Keratinocyte (primary cell): ENCODE results near the gene C7orf33. TPM values are rescaled to one million over a fixed set of nuclear protein-coding genes. Genes with fewer than 3 reads are reported as not detected.

Source experiments
- DNase-seq: peaks from one replicate; pipeline ENCODE4 v3.0.0-alpha.2; 2011; ENCODE audit warnings: low read depth, missing footprints, low spot score
- FAIRE-seq: peaks from 2 replicates; lab custom pipeline; 2011; peaks lifted over from hg19 to GRCh38; lab: Jason Lieb, UNC
- H2AFZ ChIP-seq: 2 replicates; pipeline ENCODE4 v1.6.0; 2012; ENCODE audit warnings: low read length, control low read depth, inconsistent platforms; ENCODE audit not compliant: control insufficient read depth
- H3K27ac ChIP-seq: 2 replicates; pipeline ENCODE4 v1.5.1; 2011; ENCODE audit warnings: low read length; ENCODE audit not compliant: control insufficient read depth, insufficient read depth
- H3K27me3 ChIP-seq: 3 replicates; pipeline ENCODE4 v1.6.0; 2011; ENCODE audit warnings: low read length; ENCODE audit not compliant: control insufficient read depth, insufficient read depth; ENCODE audit errors: extremely low read depth
- H3K36me3 ChIP-seq, 2 experiments: 2 replicates in 1 of 2; 3 replicates in 1 of 2; pipeline ENCODE4 v1.5.1; 2011; ENCODE audit warnings: low read length in 2 of 2, mild to moderate bottlenecking in 1 of 2; ENCODE audit not compliant: control insufficient read depth in 2 of 2, insufficient read depth in 2 of 2; ENCODE audit errors: extremely low read depth in 1 of 2
- H3K4me1 ChIP-seq: 3 replicates; pipeline ENCODE4 v1.5.1; 2011; ENCODE audit warnings: low read length; ENCODE audit not compliant: control insufficient read depth, insufficient read depth; ENCODE audit errors: extremely low read depth
- H3K4me2 ChIP-seq: 3 replicates; pipeline ENCODE4 v1.6.0; 2011; ENCODE audit warnings: low read depth, low read length; ENCODE audit not compliant: control insufficient read depth, insufficient read depth; ENCODE audit errors: extremely low read depth
- H3K4me3 ChIP-seq, 3 experiments: fragments of 200-600 bp in 1 of 3; sonication (generic) in 1 of 3; 2 replicates in 2 of 3; 3 replicates in 1 of 3; pipeline ENCODE4 v1.5.1; 2011 to 2016; ENCODE audit warnings: low read length in 3 of 3, mild to moderate bottlenecking in 3 of 3, control low read depth in 2 of 3, inconsistent platforms in 1 of 3, low read depth in 1 of 3, mixed read lengths in 1 of 3, mixed run types in 1 of 3, moderate library complexity in 1 of 3; ENCODE audit not compliant: control insufficient read depth in 2 of 3, insufficient read depth in 2 of 3; ENCODE audit errors: extremely low read depth in 1 of 3
- H3K79me2 ChIP-seq: 2 replicates; pipeline ENCODE4 v1.6.0; 2012; ENCODE audit warnings: low read length; ENCODE audit not compliant: control insufficient read depth, insufficient read depth
- H3K9ac ChIP-seq: 3 replicates; pipeline ENCODE4 v1.6.0; 2011; ENCODE audit warnings: low read length; ENCODE audit not compliant: control insufficient read depth, insufficient read depth; ENCODE audit errors: extremely low read depth
- H3K9me1 ChIP-seq: 3 replicates; pipeline ENCODE4 v1.6.0; 2011; ENCODE audit warnings: low read length; ENCODE audit not compliant: control insufficient read depth, insufficient read depth; ENCODE audit errors: extremely low read depth
- H3K9me3 ChIP-seq: 2 replicates; pipeline ENCODE4 v1.5.1; 2012; ENCODE audit warnings: low read depth, low read length; ENCODE audit not compliant: control insufficient read depth
- H4K20me1 ChIP-seq: 3 replicates; pipeline ENCODE4 v1.6.0; 2011; ENCODE audit warnings: low read length; ENCODE audit not compliant: control insufficient read depth, insufficient read depth; ENCODE audit errors: extremely low read depth
- CTCF ChIP-seq, 3 experiments: IDR thresholded peaks in 1 of 3; conservative IDR thresholded peaks in 1 of 3; optimal IDR thresholded peaks in 1 of 3; 2 replicates in 2 of 3; 3 replicates in 1 of 3; pipeline versions ENCODE3 to v1.5.1; 2011; ENCODE audit warnings: low read length in 3 of 3, mild to moderate bottlenecking in 3 of 3, moderate library complexity in 2 of 3, control low read depth in 1 of 3, inconsistent platforms in 1 of 3; ENCODE audit not compliant: insufficient read depth in 2 of 3; ENCODE audit errors: extremely low read depth in 1 of 3
- EZH2 ChIP-seq: IDR thresholded peaks from one replicate; pipeline ENCODE4 v1.6.1; 2012; ENCODE audit warnings: inconsistent platforms, mild to moderate bottlenecking, low read length, moderate library complexity
- dilution Hi-C: fragments of 300-500 bp; cut with MboI; formaldehyde crosslinking; loops from one replicate; pipeline ENCODE4 v1.7.0; 2020; ENCODE audit warnings: low sequenced_read_pairs; ENCODE audit not compliant: extremely low pct_ligation_motif_present
- polyA plus RNA-seq, 5 experiments: library from polyadenylated mRNA; depleted of rRNA in 3 of 5; stranded (reverse) in 3 of 5; stranded (forward) in 1 of 5; unstranded in 1 of 5; fragments of >200 nt; gene quantifications; 1 replicate in 1 of 5; 2 replicates in 3 of 5; 3 replicates in 1 of 5; pipeline versions ENCODE4 v1.2.1 to v1.2.3, GENCODE V29; 2011 to 2012; ENCODE audit warnings: missing spikeins in 2 of 5, low read depth in 1 of 5, low replicate concordance in 1 of 5

Gene C7orf33
- polyA plus RNA-seq, 1 donor (not counting 4 experiments of a cell fraction or from before 2014, with no cell fraction given), result not detected

GRCh38 chr7:148620749-148621359, 30.3 kb downstream of the C7orf33 start:
- no peaks in the 10 kb centered on the region for H3K27me3 ChIP-seq
- no peak overlapping the region for H3K4me2 ChIP-seq
- dilution Hi-C loops, result no loop called here
- H3K27ac ChIP-seq, result no peak overlapping the region
- no peaks in the 10 kb centered on the region for H3K79me2 ChIP-seq
- H4K20me1 ChIP-seq, result no peaks in the 10 kb centered on the region
- FAIRE-seq, result peak; percentile 5
- TF ChIP-seq EZH2 (no peak), CTCF (optimal IDR thresholded peaks at IDR 0.05 in 1 of 3, IDR thresholded peaks at IDR 0.05 in 1 of 3, conservative IDR thresholded peaks at IDR 0.05 in 1 of 3; ENCODE audit: extremely low read depth in 1 of 3, insufficient read depth in 2 of 3, low read length in 3 of 3) (no peak)
- no peak for DNase-seq
- H3K9me1 ChIP-seq, result no peaks in the 10 kb centered on the region
- H3K4me1 ChIP-seq, result no peaks in the 10 kb centered on the region
- no peaks in the 10 kb centered on the region for H3K36me3 ChIP-seq
- no peak overlapping the region for H2AFZ ChIP-seq
- no peaks in the 10 kb centered on the region for H3K9me3 ChIP-seq
- H3K4me3 ChIP-seq, result no peak overlapping the region
- no peak overlapping the region for H3K9ac ChIP-seq

- no peak overlapping the region for H2AFZ ChIP-seq
- H4K20me1 ChIP-seq, result no peaks in the 10 kb centered on the region
- H3K4me1 ChIP-seq, result no peaks in the 10 kb centered on the region
- no peaks in the 10 kb centered on the region for H3K9me3 ChIP-seq
- no peaks in the 10 kb centered on the region for H3K79me2 ChIP-seq
- TF ChIP-seq EZH2, result no peak
- no peak for TF ChIP-seq CTCF (optimal IDR thresholded peaks at IDR 0.05 in 1 of 3, IDR thresholded peaks at IDR 0.05 in 1 of 3, conservative IDR thresholded peaks at IDR 0.05 in 1 of 3; ENCODE audit: extremely low read depth in 1 of 3, insufficient read depth in 2 of 3, low read length in 3 of 3)
- dilution Hi-C loops, result no loop called here
- no peak overlapping the region for H3K4me3 ChIP-seq
- no peaks in the 10 kb centered on the region for H3K9me1 ChIP-seq
- no peak overlapping the region for H3K27ac ChIP-seq
- H3K36me3 ChIP-seq, result no peaks in the 10 kb centered on the region
- FAIRE-seq (no peak), DNase-seq (no peak)
- H3K4me2 ChIP-seq, result no peak overlapping the region
- no peaks in the 10 kb centered on the region for H3K27me3 ChIP-seq
- no peak overlapping the region for H3K9ac ChIP-seq
Observed at GRCh38 chr7:148621563-148621962, 31.0 kb downstream of the C7orf33 start.
